NCI-H187 (cell line): ENCODE results near the gene ADGRF4.

Source experiments
- DNase-seq, 2 experiments: peaks; one replicate each; lab custom pipeline; 2025; lab: John Stamatoyannopoulos, UW

The ADGRF4 gene

DNA sequence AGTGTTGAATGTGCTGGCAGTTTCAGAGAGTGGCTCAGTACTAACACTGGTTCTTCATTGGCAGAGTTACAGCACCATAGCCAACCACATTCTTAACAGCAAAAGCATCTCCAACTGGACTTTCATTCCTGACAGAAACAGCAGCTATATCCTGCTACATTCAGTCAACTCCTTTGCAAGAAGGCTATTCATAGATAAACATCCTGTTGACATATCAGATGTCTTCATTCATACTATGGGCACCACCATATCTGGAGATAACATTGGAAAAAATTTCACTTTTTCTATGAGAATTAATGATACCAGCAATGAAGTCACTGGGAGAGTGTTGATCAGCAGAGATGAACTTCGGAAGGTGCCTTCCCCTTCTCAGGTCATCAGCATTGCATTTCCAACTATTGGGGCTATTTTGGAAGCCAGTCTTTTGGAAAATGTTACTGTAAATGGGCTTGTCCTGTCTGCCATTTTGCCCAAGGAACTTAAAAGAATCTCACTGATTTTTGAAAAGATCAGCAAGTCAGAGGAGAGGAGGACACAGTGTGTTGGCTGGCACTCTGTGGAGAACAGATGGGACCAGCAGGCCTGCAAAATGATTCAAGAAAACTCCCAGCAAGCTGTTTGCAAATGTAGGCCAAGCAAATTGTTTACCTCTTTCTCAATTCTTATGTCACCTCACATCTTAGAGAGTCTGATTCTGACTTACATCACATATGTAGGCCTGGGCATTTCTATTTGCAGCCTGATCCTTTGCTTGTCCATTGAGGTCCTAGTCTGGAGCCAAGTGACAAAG lies 17.0 kb upstream of the ADGRF4 start:
- no peak for DNase-seq

DNA sequence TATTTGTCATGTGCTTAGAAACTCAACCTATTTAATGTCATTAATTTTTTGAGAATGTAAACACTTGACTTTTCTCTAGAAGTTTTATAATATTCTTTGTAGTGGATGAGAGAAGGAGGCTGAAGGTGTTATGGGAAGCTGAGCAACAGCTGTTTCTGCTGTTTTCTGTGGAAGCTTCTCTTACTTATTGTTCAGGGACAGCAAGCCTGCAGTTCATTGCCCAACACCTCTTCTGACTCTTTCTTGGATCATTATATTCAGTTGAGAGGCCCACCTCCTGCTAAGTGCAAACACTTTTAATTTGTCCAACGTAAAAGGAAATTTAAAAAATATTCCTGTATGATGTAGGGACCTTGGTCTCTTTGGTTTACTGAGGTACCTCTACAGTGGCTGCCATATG lies 12.0 kb upstream of the ADGRF4 start:
- DNase-seq = no peak

DNA sequence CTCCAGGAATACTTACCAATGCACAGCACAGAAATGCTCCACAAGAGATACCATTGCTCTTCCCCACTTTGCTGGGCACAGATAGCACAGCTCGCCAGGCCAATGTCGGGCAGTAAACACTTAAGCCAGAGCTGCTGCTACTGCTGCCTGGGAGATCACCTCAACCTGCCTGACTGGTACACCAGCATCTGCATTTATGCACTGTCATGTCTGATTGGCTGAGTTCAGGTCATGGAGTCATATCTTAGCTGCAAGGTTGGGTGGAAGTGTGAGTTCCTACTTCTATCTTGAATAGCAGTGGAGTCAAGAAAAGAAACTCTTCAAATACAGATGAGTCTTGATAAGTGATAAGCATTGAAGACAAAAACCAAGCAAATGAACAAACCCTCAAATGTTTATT lies 10.9 kb upstream of the ADGRF4 start:
- DNase-seq = no peak

DNA sequence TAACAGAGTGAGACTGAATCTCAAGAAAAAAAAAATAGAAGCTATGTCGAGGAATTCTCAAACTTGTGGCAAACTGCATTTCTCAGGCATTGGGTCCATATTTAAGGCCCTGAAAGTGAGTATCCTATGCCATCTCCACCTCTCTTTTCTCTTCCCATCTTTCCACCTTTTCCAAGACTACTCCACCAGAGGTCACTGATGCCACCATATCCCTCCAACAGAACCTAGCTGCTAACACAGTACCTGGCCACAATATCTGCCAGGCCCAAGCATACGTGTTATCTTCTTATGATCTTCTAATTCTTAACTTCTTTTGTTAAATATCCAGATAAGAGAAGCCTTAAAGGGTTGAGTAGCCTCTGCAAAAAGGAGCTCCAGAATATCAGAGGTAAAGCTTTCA lies 8.2 kb upstream of the ADGRF4 start:
- DNase-seq = no peak

DNA sequence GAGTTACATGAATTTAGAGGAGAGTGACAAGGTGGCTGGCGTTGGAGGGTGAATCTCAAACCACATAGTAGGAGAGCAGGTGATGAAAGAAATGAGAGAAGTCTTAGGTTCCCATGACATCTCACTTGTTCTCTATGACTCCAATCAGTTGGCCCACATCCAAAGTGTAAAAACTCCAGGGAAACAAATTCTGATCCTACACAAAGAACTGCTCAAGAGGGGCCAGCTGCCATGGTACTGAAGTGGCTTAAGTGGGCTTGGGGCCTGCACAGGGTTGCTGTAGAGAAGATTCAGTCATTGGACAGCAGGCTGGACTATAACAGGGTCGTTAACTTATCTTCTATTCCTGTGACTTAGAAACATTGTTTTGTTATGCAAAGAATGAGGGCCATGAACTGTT lies 7.6 kb upstream of the ADGRF4 start:
- DNase-seq = no peak

DNA sequence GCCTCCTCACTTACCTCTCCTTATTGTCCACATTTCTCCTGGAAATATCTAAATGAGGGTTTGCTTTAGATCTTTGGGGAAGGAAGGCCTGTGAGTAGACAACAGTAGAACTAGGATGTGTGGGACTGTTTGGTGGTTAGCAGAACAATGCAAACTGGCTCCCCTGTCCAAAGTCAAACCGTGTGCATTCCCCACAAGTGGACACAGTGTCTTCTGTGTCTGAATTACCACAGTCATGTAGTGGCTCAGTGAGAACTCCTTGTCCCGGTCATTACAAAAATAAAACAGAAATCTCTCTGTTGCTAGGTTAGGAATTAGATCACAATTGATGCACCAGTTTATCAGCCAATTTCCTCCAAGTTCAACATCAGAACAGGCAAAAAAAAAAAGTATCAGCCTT lies 455 bp upstream of the ADGRF4 start:
- no peak for DNase-seq

DNA sequence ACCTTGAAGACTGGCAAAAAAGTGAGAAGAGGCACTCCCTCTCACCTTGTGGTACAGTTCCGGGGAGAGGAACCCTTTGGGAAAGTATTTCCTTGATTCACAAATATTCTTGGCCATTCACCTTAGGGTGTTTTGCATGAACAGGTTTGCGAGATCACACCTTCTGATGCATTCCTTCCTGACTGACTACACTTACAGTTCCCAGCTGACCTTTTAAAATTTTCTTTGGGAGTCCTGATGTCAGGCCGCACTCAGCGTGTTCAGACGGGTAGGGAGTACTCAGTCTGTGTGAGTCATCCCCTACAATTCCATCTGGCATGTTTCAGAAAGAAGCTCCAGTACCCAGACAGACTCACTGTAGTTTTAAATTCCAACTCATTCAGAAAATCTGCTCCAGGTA lies 1.7 kb downstream of the ADGRF4 start:
- no peak for DNase-seq

DNA sequence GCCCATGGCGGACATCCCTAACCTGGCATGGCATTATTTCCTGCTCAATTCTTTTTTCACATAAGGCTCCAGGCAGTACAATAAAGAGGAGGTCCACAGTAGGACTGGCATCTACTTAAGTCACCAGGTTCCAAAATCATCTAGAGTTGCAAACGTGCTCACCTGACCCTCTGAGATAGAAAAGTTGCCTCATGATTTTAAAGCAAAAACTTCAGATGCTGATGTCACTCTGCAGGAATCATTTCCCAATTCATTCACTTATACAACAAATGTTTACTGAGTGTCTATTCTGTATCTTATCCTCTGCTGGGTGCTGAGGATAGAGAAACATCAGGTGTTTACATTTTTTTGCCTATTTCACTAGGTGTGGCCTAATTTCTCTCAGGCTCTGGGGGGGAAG lies 2.2 kb downstream of the ADGRF4 start:
- no peak for DNase-seq

DNA sequence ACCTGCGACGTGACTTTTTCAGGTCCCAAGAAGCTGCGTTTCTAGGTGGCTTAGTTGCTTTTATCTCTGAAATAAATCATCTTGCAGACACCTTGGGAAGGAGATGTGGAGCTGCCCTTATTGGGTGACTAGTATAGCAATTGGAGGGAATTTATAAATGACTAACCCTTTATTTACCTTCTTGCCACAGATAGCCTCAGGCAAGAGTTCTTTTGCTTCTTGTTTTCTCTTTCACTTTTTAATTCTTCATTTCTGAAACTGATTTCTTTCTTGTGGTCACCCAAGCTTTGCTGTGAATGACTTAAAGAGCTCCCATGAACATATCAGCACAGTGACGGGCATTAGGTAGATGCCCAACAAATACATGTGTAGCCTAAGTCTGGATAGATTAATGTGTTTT lies 3.0 kb downstream of the ADGRF4 start:
- DNase-seq = no peak

DNA sequence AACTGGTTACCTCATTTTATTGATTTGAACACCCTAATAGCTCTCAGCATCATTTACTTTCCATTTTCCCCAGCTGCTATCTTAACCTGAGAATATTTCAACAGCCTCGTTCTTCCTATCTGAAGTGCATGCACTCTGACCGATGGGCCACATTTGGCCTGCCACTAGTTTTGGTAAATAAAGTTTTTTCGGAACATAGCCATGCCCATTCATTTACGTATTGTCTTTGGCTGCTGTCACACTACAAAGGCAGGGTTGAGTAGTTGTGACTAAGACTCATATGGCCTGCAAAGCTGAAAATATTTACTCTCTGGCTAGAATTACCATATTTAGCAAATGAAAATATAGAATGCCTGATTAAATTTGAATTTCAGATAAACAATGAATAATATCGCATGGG lies 10.8 kb downstream of the ADGRF4 start:
- DNase-seq = no peak

DNA sequence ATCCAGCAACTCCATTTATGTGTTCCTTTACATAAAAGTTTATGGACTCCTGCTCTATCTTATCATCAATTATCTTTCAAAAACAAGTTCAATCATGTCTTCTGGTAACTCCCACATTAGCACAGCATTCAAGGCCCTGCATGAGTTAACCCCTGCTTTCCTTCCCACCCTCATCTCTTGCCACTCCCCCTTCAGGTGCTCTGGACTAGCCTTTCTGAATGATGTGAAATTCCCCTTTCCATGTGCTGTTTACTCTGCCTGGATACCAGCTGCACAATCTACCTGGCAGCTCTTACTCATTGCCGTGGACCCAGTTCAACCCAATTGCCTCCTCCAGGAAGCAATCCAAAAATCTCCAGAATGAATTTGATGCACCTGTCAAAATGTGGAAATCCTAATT lies 11.9 kb downstream of the ADGRF4 start:
- no peak for DNase-seq

DNA sequence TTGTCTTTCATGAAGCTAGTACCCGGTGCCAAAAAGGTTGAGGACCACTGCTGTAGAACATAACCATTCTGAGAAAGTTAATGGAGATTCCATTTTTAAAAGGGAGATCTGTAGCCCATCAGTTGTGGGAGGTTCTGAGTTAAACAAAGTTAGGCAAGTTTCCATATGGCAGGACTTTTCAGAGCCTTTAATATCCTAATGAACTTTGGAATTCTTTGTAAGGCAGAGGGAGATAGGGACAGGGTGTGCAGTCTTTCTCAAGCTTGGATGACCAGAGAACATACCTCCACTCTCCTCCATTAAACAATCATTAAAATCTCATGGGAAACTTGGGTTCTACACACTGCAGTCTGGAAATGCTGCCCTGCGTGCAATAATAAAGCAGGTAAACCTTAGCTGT lies 14.8 kb downstream of the ADGRF4 start:
- DNase-seq = no peak

DNA sequence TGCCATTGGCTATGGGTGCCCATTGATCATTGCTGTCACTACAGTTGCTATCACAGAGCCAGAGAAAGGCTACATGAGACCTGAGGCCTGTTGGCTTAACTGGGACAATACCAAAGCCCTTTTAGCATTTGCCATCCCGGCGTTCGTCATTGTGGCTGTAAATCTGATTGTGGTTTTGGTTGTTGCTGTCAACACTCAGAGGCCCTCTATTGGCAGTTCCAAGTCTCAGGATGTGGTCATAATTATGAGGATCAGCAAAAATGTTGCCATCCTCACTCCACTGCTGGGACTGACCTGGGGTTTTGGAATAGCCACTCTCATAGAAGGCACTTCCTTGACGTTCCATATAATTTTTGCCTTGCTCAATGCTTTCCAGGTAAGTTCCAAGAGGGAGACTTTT lies 16.4 kb downstream of the ADGRF4 start:
- DNase-seq = no peak

DNA sequence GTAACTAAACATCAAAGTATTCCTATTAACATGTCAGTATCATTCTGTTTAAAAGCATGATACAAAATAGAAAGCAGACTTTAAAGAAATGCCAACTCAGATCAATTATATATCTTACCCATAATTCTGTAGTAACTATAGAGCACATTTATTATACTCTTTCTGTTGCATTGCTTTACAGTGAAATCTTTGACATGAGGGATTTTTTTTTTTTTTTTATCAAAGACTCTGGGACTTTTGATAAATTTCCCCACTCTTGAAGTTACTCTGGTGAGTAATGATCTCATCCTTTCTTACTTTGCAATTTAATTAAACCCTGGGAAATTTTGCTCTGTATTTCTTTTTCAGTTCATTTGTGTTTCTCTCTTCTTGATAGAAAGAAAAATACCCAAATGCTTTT lies 17.4 kb downstream of the ADGRF4 start:
- no peak for DNase-seq

DNA sequence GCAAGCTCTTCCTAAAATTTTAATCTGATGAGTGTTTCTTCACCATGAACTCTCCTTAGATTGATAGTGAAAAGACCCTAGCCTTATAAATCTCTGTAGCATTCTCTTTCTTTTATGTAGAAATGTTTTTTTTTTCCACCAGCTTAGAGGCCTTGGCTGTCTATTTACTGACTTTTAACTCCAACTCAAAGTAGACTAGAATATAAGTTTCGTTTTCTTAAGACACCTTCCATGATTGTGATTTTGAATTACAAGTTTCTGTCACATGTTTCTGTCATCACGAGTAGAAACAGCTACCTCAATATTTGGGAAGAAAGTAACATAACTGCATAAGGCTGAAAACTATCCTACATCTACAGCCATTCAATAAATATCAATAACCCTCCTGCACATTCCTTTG lies 17.8 kb downstream of the ADGRF4 start:
- DNase-seq = no peak

DNA sequence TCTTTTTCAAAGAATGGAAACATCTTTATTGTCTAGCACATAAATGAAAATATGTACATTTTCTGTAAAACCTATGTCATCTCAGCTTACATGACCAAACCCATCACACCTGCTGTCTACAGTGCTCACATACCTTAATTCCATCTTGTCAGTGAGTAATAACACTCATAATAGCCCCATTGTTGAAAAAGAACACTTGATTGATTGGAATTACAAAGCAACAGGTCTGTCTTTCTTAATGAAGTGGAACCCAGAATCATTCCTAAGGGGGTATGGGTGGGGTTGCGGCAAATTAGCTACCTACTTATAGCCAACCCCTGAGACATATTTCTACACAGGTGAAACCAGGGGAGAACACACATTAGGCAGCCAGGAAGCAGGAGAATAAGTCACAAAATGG lies 20.2 kb downstream of the ADGRF4 start:
- no peak for DNase-seq

DNA sequence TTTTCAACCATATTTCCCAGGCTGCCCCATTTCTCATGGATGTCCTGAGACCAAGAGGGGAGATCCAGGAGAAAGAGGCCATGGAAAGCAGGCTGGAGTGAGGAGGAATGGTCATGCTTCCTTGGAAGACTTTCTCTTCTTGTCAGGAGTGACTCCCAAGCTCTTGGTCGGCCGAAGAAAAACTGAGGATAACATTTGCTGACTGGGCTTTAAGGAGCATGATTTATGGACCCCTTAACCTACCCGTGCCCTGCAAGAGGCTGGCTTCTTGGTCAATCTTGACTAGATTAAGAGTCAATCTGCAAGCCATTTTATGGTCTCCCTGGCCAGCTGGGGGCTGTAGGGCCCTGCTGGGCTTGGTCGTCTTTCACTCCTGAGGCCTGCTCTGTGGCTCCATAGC lies 22.8 kb downstream of the ADGRF4 start:
- no peak for DNase-seq

DNA sequence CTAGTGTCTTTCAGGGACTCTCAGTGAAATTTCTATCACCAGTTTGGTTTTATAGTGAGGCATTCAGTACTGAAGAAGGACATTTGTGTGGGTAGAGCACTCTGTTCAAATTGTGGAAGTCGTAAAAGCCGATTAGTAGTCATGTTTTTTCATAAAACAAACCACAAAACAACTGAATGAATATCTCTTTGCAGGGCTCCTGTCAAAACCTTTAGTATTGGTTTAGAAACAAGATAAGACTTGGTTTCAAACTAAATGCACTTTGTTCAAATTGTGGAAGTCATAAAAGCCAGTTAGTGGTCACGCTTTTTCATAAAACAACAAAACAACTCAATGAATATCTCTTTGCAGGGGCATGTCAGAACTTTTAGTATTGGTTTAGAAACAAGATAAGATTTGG lies 23.8 kb downstream of the ADGRF4 start:
- no peak for DNase-seq

DNA sequence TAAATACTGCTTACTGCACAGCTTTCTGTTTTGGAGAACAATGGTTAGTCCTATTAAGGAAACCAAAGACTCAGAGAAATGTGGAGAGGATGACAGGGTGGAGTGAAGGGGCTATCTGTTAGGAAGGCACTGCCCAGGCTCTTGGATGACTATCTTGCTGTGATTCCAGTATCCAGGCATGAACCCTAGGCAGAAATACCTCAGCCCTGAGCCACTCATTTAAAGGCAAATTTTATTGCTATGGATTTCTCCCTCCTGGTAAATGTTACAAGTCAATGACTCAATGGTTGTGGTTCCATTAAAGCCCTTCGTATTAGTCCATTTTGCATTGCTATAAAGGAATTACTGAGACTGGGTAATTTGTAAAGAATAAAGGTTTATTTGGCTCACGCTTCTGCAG lies 25.9 kb downstream of the ADGRF4 start:
- no peak for DNase-seq

DNA sequence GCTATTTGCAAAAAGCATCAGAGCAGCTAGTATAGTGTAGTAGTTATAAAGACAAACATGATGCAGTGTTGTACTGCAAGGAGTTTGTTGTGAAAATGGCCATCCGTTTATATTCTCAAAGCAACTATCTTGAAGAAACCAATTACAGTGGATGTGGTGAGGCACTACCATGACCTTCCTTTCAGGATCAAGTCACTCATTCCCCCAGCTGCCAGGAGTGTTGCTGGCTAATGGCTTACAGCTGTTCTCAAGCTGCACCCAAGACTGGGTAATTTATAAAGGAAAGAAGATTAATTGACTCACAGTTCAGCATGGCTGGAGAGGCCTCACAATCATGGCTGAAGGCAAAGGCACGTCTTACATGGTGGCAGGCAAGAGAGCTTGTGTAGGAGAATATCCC lies 29.0 kb downstream of the ADGRF4 start:
- DNase-seq = no peak

DNA sequence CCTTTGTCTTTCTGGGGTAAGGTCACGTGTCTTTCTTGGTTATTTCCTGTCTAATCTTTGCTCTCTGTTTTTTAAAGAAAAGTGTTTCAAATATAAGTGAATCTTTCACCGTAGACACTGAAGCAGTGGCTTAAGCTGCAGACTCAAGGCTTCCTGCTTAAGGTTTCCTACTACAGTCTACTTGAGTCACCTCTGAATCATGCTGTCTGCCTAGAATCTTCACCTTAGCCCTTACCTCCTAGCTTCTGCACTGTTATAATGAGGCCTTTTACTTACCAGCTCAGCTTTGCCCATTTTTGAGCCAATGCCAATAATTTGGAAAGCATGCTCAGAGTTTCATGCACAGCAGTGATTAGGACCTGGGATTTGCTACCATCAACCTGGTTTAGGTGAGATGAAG lies 30.6 kb downstream of the ADGRF4 start:
- no peak for DNase-seq

DNA sequence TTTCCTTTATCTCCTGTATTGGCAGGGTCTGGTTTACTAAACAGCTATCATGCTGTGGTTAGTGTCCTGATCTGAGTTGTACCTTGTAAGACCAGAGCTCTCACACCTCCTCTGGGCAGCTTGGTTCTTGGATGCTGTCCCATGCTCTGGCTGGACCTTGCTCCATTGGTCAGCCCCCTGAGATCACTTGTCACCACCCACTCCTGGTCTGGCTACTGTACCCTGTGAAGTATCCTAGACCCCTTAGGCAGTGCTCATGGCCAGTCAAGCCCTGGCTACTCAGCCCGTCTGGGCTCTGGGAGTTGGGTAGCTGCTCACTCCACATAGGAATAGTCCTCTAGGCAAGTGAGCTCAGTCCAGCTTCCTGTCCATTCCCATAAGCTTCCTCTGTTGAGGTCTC lies 31.1 kb downstream of the ADGRF4 start:
- DNase-seq = no peak

DNA sequence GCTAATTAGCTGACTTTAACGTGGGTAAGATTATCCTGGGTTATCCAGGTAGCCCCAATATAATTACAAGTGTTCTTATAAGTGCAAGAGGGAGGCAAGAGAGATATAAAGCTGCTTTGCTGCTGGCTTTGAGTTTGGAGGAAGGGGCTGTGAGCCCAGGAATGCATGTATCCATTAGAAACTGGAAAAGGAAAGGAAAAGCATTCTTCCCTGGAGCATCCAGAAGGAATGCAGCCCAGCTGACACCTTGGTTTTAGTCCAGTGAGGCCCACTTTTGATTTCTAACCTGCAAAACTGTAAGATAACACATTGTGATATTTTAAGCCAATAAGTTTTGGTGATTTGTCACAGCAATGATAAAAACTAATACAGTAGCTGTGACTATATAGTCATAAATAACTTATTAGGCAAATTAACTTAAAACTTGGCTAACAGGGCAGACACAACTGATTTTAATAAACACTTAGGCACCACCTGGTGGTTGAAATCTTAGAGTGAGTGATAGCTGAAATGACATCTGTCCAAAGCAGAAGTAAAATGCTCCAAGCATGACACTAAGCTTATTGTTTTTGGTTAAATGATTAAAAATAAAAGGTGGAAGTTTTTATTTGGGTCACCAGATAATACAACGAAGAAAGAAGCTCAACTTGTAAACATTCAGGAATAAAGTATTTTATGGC lies 35.6 kb downstream of the ADGRF4 start:
- DNase-seq = no peak
